UCSD-AML1 (cell line): ENCODE data around the gene LAMB3.

ENCODE experiments used
- DNase-seq: peaks from one replicate; lab custom pipeline; 2025; ENCODE audit not compliant: unreplicated experiment; lab: John Stamatoyannopoulos, UW

Gene LAMB3

GRCh38 chr1:209567698-209568175 is 84.5 kb downstream of the LAMB3 start:
- DNase-seq, result no peak

DNA sequence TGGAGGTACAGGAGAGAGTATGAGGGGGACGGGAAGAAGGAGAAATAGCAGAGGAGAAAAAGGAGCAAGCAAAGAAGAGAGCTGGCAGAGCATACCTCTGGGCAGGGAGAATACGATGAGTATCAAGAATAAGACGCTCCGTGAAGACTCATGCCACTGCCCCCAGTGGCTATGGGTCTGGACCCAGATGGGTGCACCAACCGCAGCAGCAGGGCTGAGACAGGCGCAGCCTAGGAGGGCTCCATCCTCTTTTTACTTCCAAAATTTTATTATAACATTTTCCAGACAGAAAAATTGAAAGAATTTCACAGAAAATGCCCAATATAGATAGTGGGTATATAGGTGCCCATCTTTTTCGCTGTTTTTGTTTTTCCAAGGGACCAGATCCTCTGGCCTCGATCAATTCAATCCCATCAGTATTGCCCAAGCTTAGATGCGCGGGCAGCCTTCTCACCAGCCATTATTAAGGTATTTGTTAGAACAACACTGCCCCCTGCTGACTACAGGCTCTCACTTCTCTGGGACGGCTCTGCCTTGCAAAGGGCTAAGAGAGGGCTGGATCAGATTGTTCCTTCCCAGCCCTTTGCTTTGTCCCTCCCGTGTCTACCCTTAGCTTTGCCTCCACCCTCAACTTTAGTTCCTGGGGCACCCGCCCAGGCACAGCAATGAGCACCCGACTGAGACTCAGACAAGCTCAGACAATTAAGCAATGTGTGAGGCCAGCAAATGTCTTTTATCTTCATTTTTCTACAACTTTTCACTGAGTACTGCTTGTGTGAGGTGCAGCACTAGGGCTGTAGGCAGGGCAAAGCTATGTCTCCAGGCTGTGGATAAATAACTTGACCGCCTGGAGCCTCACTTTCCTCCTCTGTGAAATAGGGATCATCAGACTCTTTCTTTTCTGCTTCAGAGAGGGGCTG is 86.2 kb downstream of the LAMB3 start:
- DNase-seq, result peak; percentile 39
